GM20000 (cell line): Measurements from ENCODE around the gene KRT9.

ENCODE experiments used
- DNase-seq: peaks from one replicate; pipeline ENCODE4 v3.0.0; 2012; ENCODE audit warnings: low spot score
- TF ChIP-seq, protein P1 (sequence below): IDR thresholded peaks from 2 replicates; pipeline ENCODE4 v1.5.1; 2012; ENCODE audit warnings: mild to moderate bottlenecking, control low read depth; ENCODE audit errors: extremely low read depth, missing control alignments

The KRT9 gene

DNA sequence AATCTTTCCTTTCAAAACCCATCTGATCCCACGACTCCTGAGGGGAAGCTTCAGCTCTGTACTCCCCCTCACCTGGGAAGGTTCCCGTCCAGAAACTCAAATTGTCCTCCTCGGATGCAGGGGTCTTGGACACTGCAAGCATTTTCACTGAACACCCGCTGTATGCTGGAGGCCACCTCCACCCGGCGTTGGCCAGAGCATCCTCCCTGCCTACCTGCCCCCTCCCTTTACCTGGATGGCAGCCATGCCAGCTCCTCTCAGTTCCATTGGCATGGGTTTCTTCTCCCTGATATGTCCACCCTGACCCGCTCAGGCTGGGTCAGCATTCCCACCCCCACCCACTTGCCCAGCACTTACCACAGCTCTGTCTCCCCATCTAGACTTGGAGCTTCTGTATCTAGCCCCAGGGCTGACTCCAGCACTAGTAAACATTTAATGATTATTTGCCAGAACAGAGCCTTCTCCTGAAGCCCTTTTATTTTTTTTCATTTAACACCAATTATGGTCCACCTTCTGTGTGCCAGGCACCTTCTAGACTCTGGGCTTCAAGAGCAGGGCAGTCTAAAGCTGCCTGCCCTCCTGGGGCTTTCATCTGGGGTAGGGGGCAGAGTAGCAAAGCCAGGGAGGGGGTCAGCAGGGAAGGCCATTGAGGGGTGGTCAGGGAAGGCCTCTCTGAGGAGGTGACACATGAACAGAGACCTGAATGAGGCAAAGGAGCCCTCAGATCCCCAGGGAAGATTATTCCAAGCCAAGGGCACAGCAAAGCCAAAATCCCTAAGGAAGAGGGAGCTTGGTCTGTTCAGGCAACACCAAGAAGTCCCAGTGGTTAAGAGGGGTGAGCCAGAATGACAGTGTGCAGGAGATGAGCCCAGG is 34.9 kb downstream of the KRT9 start:
- TF ChIP-seq, protein P1, sequence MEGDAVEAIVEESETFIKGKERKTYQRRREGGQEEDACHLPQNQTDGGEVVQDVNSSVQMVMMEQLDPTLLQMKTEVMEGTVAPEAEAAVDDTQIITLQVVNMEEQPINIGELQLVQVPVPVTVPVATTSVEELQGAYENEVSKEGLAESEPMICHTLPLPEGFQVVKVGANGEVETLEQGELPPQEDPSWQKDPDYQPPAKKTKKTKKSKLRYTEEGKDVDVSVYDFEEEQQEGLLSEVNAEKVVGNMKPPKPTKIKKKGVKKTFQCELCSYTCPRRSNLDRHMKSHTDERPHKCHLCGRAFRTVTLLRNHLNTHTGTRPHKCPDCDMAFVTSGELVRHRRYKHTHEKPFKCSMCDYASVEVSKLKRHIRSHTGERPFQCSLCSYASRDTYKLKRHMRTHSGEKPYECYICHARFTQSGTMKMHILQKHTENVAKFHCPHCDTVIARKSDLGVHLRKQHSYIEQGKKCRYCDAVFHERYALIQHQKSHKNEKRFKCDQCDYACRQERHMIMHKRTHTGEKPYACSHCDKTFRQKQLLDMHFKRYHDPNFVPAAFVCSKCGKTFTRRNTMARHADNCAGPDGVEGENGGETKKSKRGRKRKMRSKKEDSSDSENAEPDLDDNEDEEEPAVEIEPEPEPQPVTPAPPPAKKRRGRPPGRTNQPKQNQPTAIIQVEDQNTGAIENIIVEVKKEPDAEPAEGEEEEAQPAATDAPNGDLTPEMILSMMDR: no peak
- no peak for DNase-seq

DNA sequence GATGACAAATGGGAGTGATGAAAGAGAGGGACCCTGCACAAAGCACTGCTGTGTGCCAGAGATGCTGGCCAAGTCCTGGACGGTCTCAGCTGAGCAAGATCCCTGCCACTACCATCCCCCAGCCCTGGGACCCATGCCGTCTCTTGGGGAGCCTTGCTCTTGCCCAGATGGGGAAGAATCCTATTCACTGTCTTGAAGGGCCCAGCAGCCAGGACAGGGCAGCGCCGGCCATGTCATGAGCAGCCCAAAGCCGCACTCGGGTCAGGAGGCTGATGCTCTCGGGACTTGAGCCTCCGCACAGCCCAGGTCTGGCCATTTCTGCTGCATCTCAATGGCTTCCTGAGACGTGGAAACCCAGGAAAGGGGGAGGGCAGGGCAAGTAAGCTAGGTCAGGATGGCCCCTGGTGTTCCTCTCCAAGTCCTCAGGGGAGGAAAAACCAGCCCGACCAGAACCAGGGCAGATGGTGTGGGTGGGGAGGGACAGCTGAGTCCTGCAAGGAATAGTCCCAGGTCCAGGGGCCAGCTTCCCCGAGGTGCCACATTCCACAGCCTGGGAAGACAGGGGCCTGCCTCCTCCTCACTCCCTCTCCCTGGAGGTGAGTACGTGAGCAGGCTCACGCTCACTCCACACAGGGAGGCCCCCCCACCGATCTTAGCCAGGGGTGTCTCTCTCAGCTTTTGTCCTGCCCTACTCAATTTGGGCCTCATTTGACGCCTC is 35.9 kb downstream of the KRT9 start:
- TF ChIP-seq, protein P1: no peak
- DNase-seq: no peak

DNA sequence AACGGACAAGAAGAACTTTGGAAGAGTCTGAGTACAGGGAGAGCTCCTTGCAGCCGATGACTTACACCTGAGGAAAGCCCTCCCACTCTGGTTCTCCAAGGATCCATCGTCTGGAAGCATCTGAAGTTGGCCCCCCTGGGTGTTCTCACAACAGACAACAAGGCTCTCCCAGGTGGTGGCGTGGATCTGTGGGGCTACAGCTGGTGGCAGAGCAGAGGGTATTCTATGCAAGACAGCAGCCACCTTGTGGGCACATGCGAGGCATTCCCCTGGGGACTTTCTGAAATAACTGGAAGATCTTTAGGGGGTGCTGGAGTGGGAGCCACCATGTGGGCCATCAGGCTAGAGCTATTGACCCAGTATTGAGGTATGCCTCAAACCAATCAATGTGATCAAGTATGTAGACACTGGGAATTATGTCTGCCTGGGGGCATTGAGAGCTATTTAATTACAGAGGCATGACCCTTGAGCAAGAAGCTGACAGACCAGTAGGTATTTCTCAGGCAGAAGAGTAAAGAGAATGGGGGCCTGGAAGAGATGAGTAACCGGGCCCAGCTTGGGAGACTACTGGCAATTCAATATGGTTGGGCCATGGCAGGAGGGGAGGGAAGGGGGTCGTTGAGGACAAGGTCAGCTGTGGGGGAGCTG is 36.8 kb downstream of the KRT9 start:
- DNase-seq: no peak
- TF ChIP-seq, protein P1: no peak

DNA sequence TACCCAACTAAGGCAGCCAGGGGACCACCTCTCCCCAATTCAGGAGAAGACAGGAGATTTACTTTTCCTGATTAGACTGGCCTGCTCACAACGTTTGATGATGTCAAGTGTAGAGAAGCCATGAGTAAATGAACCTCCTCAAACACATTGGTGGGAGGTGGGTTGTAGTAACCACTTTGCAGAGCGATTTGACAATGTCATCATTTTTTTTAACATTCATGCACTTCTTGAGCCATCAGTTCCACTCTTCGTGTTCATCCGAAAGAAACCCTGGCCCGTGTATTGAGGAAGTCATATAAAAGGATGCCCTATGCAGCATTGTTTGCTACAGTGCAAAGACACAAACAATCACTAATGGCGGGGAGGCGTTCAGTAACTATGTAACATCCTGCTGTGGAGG is 38.2 kb downstream of the KRT9 start:
- TF ChIP-seq, protein P1: no peak
- DNase-seq: no peak

DNA sequence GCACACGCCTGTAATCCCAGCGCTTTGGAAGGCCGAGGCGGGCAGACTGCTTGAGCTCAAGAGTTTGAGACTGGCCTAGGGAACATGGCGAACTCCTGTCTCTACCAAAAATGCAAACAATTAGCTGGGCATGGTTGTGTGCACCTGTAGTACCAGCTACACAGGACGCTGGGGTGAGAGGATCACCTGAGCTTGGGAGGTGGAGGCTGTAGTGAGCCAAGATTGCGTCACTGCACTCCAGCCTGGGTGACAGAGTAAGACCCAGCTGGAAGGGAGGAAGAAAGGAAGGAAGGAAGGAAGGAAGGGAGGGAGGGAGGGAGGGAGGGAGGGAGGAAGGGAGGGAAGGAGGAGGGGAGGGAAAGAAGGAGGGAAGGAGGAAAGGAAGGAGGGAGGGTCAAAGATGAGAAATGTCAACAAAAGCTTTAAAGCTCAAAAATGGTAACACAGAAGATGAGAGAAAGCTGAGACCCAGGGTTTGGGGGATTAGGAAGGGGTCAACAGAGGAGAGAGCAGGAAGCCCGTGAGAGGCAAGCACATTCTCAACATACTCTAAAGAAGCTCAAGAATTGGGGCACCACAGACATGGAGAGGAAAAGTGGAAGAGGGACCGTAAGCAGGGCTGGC is 38.8 kb downstream of the KRT9 start:
- DNase-seq: no peak
- TF ChIP-seq, protein P1: no peak

DNA sequence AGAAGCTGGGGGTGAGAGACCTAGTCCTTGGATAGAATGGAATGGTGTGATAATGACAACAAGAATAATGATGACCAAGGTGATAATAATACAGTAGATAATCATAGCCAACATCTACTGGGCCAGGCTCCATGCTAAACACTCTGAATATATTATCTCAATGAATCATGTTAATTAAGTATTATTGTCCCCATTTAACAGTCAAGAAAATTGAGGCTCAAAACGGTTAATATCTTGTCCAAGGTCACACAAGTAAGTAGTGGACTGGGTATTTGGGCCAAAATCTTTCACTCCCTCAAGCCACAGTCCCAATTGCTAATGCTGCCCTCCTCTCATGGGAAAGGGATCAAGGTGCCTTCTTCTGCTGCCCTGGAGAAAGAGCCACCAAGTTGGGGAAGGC is 39.9 kb downstream of the KRT9 start:
- TF ChIP-seq, protein P1: no peak
- DNase-seq: no peak
